NCI-H2196 treated with DMSO at 0.1 percent for 48 hours (cell line): ENCODE measurements around the gene NACC1.
A peak's percentile ranks its signal among the peaks of the same experiment; 100 is the strongest.
"Not testable (repeated sequence)": the region's sequence is repeated elsewhere in the genome, so short reads cannot be mapped to it uniquely, and the experiment has no call there.

Source experiments
- DNase-seq: peaks from one replicate; lab custom pipeline; 2025; ENCODE audit not compliant: unreplicated experiment; lab: John Stamatoyannopoulos, UW

NACC1 gene

DNA sequence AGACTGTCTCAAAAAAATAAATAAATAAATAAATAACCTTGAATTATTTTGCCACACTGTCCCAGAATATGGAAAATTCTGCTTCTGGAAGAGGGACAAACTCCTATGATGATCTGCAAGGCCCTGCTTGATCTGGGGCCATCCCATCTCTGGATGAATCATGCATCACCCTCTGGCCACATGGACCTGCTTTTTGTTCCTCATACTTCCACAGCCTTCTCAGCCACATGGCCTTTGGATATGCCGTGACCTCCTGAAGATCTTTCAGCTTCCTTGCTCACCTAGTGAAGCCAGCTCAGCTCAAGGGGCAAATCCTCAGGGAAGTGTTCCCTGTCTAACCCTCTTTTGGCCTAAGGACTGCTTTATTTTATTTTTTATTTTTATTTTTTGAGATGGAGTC, 42.5 kb downstream of the NACC1 start:
- DNase-seq = no peak

DNA sequence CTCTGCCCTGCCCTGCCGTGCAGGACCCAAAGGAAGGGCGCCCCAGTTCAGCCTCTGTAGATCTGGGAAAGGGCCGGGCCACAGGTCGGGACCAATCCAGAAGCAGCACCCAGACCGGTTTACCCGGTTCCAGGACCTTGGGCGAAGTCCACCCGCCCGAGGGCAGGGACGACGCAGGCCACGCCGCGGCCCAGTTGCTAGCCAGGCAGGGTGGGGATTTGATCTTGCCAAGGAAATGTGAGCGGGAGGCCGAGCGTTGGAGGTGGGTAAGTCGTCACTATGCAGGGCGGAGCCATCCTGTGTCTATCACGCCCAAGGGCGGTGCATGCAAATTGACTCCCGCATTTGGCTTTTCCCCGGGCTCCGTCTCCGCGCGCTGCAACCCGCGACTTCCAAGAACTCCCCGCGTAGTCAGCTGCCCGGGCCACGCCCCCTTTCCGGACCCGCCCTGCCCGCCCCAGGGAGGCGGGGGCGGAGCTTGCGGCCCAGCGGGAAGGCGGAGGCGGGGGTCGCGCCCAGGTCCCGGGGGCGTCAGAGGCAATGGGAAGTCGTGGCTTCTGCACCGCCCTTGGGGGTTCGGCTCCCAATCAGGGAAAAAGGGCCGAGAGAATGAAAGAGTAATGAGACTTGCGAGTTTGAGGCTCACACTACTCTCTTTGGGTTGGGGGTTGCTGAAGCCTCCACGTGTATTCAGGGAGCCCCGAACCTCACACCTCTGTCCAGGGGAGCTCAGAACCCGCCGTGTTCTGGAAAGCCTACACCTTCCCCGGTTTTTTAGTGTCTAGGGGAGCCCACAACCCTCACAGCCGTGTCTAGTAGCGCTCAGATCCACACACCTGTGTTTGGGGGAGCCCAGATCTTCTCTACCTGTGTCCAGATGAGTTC, 44.9 kb downstream of the NACC1 start:
- peak; percentile 97 for DNase-seq

DNA sequence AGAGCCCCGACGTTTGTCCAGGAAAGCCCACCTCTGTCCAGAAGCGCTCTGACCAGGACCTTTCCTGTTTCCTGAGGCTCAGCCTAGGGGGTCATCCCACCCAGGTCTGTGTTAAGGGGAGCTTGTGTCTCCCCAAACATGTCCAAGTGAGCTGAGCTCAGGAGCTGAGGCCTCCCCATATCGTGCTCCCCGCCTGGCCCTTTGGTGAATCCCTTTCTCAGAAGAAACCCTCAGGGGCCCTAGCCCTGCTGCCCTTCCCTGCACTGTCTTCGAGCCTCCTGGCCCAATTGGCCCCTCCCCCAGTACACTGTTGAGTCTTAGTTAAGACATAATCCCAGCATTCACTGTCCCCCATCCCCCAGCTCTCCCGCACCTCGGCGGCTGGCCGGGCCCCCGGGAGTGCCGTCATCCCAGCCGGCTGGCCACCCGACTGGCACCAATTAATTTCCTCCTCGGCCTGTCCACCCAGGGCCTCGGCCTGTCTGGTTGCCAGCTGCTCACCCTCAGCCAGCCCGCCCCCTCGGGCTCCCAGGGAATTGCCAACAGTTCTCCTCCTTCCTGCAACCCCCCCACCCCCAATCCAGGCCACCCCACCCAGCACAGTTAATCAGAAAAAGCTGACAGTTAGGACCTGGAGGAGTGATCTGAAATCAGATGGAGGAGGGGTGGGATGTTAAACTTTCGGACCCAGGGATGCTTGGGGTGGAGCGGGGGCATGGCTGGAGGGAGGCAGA, 45.7 kb downstream of the NACC1 start:
- DNase-seq = peak; percentile 80

DNA sequence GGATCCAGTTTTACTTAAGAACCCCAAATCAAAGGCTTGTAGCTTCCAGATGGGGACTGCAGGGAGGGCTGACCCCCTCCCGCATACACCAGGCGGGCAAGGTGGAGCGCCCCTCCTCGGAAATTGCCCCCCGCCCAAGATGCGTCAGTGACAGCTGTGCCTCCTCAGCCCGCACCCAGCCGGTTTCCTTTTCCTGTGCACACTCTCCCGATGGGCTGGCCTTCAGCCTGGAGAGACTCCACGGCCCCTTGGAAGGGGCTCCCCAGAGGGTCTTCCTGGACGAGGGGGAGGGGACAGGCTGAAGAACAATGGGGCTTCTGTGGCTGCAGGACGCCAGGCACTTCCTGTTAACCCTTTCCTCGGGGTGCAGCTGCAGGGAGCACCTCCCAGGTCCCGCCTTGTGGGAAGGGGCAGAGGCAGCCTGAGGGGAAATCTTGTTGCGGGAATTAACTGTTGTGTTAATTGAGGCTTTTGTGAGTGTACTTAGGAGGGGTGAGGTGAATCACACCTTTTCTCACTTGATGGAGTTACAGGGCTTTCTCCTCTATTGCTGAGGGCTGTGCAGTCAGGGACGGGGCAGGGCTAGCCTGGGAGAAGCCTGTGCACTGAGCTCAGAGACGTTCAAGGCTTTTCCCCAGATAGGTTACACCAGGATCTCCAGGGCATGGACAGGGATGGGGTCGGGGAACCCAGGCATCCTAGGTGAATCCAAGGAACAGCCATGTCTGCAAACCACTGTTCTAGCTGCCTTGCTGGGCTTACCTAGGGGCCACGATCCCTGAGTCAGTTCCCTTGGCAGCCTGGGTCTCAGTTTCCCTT, 46.5 kb downstream of the NACC1 start:
- peak; percentile 52 for DNase-seq

DNA sequence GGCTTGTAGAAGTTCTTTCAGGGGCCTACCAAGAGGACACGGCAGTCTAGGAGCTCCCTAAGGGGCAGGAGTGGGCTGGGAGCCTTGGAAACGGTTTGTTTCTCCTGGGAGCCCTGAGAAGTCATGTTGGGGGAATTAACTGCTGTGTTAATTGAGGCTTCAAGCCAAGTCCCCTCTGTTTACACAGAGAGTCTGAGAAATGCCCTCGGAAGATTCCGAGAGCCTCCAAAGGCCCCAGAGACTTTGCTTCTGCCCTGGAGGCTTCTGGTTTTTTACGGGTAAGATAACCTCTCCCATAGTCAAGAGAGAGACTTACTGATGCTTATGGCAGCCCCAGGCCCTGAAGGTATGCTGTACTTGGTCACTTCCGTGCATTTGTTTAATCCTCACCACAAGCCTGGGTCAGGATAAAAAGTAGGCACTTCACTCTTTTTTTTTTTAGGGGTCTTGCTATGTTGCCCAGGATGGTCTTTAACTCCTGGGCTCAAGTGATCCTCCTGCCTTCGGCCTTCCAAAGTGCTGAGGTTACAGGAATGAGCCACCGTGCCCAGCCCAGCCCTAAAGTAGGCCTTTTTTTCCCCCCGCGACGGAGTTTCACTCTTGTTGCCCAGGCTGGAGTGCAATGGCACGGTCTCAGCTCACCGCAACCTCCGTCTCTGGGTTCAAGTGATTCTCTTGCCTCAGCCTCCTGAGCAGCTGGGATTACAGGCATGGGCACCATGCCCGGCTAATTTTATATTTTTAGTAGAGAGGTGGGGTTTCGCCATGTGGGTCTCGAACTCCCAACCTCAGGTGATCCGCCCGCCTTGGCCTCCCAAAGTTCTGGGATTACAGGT, 47.3 kb downstream of the NACC1 start:
- DNase-seq = no peak

DNA sequence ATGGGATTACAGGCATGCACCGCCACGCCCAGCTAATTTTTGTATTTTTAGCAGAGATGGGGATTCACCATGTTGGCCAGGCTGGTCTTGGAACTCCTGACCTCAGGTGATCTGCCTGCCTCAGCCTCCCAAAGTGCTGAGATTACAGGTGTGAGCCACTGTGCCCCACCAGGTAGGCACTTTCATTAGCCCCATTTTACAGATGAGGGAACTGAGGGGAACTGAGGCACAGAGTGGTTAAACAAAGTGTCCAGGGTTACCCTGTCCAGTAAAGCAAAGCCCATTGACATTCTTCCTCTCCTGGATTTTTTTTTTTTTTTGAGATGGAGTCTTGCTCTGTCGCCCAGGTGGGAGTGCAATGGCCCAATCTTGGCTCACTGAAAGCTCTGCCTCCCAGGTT, 48.1 kb downstream of the NACC1 start:
- not testable (repeated sequence) for DNase-seq

DNA sequence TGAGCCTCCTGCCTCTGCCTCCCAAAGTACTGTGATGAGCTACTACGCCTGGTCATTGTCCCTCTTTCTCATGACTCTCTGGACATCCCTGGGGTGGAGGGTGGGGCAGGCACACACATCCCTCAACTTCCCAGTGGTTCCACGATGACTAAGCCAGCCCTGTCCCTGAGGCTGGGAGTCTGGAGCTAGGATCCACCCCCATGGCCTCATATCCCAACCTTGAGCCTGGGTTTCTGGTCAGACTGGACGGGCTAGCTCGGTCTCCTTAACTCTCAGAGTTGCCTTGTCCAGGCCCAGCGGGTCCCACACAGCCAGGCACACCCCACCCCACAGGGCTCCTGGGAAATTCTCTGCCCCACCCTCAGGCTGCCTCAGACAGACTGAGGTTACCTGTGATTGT, 51.7 kb downstream of the NACC1 start:
- no peak for DNase-seq

DNA sequence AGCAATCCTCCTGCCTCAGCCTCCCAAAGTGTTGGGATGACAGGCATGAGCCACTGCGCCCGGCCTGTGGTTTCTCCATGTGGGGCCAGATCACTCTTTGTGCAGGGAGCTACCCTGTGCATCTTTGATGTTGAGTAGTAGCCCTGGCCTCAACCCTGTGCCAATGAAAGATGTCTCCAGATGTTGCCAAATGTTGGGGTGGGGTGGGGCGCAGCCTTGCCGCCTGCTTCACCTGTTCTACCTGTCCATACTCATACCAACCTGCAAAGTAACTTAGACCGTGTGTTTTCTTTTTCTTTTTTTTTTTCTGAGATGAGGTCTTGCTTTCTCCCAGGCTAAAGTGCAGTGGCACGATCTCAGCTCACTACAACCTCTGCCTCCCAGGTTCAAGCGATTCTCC, 53.1 kb downstream of the NACC1 start:
- no peak for DNase-seq

DNA sequence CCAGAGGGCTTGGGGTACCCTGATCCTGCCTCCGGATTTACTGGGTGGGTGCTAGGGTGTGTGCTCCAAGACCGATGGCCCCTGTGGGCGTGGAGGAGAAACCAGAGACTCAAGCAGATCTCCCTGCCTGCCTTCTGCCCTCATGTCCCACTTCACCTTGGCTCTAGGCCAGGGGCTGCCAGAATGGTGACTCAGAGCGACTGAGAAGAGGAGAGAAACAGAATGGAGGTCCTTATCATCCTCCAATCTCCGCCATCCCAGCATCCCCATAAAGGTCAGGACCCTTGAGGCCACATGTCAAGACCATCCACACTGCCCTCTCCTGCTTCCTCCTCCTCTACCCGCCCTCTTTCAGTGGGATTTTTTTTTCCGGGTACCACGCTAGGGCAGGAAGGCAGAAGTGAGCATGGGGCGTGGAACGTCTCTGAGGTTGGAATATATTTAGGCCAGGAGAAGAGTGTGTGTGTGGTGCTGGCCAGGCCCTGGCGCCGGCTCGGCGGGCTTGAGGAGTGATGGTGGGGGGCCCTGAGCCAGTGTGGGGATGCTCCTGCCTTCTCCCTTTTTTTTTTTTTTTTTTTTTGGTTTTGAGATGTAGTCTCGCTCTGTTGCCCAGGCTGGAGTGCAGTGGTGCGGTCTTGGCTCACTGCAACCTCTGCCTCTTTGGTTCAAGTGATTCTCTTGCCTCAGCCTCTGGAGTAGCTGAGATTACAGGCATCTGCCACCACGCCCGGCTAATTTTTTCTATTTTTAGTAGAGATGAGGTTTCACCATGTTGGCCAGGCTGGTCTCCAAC, 54.5 kb downstream of the NACC1 start:
- peak; percentile 54 for DNase-seq

DNA sequence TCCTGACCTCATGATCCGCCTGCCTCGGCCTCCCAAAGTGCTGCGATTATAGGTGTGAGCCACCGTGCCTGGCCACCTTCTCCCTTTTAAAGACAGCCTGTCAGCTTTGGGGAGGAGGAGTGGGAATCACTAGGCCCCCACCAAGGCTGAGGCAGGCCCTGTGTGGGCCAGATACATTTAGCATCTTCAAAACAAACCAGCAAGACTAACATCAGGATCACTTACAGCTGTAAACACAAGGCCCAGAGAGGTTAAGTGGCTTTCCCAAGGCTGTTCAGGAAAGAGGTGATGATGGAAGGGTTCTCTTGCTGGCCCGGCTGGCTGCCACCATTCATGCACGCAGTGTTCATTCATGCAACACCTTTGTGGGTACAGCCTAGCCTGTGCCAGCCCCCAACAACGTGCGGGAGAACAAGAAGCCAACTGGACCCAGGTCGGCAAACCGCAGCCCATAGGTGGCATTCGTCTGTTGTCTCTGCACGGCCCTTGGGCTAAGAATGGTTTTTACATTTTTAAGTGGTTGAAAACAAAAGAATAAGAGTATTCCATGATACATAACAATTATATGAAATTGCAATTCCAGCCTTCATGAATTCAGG, 55.2 kb downstream of the NACC1 start:
- no peak for DNase-seq

DNA sequence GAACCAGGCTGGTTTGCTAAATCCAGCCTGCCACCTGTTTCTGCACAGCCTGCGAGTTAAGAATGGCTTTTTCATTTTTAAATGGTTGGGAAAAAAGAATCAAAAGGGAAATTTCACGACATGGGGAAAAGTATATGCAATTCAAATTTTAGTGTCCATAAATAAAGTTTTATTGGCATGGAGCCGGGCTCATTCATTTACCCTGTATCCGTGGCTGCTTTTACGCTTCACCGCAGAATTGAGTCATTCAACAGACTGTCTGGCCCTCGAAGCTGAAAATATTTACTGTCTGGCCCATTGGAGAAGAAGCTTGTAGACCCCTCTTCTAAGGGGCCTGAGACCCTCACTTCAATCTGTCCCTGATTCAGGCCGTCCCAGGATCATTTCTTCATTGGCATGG, 58.3 kb downstream of the NACC1 start:
- no peak for DNase-seq

DNA sequence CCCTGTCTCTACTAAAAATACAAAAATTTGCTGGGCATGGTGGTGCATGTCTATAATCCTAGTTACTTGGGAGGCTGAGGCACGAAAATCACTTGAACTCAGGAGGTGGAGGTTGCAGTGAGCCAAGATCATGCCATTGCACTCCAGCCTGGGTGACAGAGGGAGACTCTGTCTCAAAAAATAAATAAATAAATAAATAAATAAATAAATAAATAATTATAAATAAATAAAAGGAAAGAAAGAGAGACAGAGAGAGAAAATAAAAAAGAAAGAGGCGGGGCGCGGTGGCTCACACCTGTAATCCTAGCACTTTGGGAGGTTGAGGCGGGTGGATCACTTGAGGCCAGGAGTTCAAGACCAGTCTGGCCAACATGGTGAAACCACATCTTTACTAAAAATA, 59.5 kb downstream of the NACC1 start:
- not testable (repeated sequence) for DNase-seq

DNA sequence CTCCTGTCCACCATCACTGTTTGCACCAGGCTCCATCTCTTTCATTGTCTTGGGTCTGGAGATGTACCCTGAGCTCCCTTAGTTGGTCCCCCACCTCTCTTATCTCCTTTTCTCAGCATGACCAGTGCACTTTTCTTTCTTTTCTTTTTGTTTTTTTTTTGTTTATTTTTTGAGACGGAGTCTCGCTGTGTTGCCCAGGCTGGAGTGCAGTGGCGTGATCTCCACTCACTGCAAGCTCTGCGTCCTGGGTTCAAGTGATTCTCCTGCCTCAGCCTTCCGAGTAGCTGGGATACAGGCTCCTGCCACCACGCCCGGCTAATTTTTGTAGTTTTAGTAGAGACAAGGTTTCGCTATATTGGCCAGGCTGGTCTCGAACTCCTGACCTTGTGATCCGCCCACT, 60.2 kb downstream of the NACC1 start:
- not testable (repeated sequence) for DNase-seq

DNA sequence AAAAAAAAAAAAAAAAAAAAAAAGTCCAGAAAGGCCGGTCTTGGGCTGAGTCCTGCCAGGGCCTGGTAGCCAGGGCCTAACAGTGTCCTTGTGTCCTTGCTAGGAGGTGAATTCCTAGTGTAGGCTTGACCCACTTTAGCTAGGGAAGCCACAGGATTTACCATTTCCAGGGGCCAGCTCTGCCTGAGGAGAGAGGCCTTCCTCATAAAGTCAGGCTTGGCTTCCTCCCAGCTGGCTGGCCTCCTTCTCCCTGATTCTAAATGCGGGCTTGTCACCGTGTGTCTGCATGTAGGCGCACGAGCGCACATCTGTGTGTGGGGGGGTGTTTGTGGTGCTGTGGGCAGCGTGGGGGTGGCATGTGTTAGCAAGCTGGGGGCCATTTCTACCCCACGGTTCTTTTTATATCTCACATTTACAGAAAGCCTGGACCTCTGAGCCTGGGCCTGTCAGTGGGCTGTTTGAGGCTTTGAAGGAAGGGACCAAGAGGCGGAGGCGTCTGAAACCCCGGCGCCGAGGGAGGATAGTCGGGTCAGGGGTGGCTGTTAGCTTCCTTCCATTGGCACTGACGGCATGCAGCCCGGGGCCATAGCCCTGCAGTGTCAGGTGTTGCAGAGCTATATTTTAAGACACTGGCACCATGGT, 63.8 kb downstream of the NACC1 start:
- no peak for DNase-seq

DNA sequence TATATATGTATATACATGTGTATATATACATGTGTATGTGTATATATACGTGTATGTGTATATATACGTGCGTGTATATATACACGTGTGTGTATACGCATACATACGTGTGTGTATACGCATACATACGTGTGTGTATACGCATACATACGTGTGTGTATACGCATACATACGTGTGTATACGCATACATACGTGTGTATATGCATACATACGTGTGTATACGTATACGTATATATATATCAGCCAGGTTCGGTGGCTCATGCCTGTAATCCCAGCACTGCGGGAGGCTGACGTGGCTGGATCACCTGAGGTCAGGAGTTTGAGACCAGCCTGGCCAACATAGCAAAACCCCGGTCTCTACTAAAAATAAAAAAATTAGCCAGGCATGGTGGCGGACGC, 66.9 kb downstream of the NACC1 start:
- not testable (repeated sequence) for DNase-seq

DNA sequence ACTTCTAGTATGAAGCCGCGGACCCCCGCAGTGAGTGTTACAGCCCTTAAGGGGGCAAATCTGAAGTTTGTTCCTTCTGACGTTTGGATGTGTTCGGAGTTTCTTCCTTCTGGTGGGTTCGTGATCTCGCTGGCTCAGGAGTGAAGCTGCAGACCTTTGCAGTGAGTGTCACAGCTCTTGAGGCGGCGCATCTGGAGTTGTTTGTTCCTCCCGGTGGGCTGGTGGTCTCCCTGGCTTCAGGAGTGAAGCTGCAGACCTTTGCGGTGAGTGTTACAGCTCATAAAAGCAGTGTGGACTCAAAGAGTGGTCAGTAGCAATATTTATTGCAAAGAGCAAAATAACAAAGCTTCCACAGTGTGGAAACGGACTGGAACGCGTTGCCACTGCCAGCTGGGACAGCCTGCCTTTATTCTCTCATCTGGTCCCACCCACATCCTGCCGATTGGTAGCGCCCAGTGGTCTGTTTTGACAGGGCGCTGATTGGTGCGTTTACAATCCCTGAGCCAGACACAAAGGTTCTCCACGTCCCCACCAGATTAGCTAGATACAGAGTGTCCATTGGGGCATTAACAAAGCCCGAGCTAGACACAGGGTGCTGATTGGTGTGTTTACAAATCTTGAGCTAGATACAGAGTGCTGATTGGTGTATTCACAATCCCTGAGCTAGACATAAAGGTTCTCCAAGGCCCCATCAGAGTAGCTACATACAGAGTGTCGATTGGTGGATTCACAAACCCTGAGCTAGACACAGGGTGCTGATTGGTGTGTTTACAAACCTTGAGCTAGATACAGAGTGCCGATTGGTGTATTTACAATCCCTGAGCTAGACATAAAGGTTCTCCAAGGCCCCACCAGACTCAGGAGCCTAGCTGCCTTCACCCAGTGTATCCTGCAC, 67.9 kb downstream of the NACC1 start:
- not testable (repeated sequence) for DNase-seq

DNA sequence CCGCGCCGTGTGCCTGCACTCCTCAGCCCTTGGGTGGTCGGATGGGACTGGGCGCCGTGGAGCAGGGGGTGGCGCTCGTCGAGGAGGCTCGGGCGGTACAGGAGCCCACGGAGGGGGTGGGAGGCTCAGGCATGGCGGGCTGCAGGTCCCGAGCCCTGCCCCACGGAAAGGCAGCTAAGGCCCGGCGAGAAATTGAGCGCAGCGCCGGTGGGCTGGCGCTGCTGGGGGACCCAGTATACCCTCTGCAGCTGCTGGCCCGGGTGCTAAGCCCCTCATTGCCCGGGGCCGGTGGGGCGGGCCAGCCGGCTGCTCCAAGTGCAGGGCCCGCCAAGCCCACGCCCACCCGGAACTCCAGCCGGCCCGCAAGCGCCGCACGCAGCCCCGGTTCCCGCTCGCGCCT, 68.6 kb downstream of the NACC1 start:
- not testable (repeated sequence) for DNase-seq

DNA sequence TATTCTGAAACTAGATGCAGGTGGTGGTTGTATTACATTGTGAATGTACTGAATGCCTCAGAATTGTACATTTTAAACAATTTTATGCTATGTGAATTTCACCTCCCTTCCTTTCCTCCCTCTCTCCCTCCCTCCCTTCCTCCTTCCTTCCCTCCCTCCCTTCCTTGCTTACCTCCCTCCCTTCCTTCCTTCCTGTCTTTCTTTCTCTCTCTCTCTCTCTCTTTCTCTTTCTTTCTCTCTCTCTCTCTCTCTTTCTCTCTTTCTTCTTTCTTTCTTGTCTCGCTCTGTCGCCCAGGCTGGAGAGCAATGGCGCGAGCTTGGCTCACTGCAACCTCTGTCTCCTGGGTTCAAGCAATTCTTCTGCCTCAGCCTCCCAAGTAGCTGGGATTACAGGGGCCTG, 69.4 kb downstream of the NACC1 start:
- no peak for DNase-seq
